GM23248 (cell line): ENCODE data around the gene ZNF229. TPM values are rescaled to one million over a fixed set of nuclear protein-coding genes. Genes with fewer than 3 reads are reported as not detected.
"Not testable (repeated sequence)": the region's sequence is repeated elsewhere in the genome, so short reads cannot be mapped to it uniquely, and the experiment has no call there.

Experiments used
- DNase-seq: peaks from one replicate; pipeline ENCODE4 v3.0.0-alpha.2; 2015
- H2AFZ ChIP-seq: fragments of 200-600 bp; sonication (generic); 2 replicates; pipeline ENCODE4 v1.6.1; 2016; ENCODE audit warnings: antibody characterized with exemption
- H3F3A ChIP-seq: fragments of 200-600 bp; sonication (generic); 2 replicates; pipeline ENCODE4 v1.6.1; 2016; ENCODE audit warnings: mild to moderate bottlenecking, antibody characterized with exemption, mixed run types; ENCODE audit not compliant: insufficient read depth
- H3K27ac ChIP-seq: fragments of 200-600 bp; sonication (generic); 2 replicates; pipeline ENCODE4 v1.5.1; 2016; ENCODE audit warnings: mild to moderate bottlenecking
- H3K27me3 ChIP-seq: fragments of 200-600 bp; sonication (generic); replicated peaks from 2 replicates; pipeline ENCODE4 v1.6.1; 2016; ENCODE audit warnings: mild to moderate bottlenecking; ENCODE audit not compliant: insufficient read depth
- H3K36me3 ChIP-seq: fragments of 200-600 bp; sonication (generic); 2 replicates; pipeline ENCODE4 v1.6.1; 2016; ENCODE audit warnings: low read depth, mild to moderate bottlenecking
- H3K4me1 ChIP-seq: fragments of 200-600 bp; sonication (generic); 2 replicates; pipeline ENCODE4 v1.6.1; 2016; ENCODE audit warnings: mild to moderate bottlenecking; ENCODE audit not compliant: insufficient read depth
- H3K4me2 ChIP-seq: fragments of 200-600 bp; sonication (generic); one replicate; pipeline ENCODE4 v1.6.1; 2016; ENCODE audit warnings: mild to moderate bottlenecking; ENCODE audit not compliant: unreplicated experiment
- H3K4me3 ChIP-seq: fragments of 200-600 bp; sonication (generic); 2 replicates; pipeline ENCODE4 v1.5.1; 2016; ENCODE audit warnings: mild to moderate bottlenecking
- H3K79me2 ChIP-seq: fragments of 200-600 bp; sonication (generic); 2 replicates; pipeline ENCODE4 v1.6.1; 2016; ENCODE audit warnings: mild to moderate bottlenecking; ENCODE audit not compliant: insufficient read depth
- H3K9ac ChIP-seq: fragments of 200-600 bp; sonication (generic); 2 replicates; pipeline ENCODE4 v1.6.1; 2016; ENCODE audit warnings: mild to moderate bottlenecking
- H3K9me2 ChIP-seq: fragments of 200-600 bp; sonication (generic); 2 replicates; pipeline ENCODE4 v1.6.1; 2016; ENCODE audit warnings: mixed run types, mild to moderate bottlenecking, moderate library complexity; ENCODE audit not compliant: insufficient read depth
- H3K9me3 ChIP-seq: fragments of 200-600 bp; sonication (generic); one replicate; pipeline ENCODE4 v1.6.1; 2017; ENCODE audit warnings: low read depth
- H4K20me1 ChIP-seq: fragments of 200-600 bp; sonication (generic); 2 replicates; pipeline ENCODE4 v1.6.0; 2016; ENCODE audit not compliant: insufficient read depth
- EZH2 ChIP-seq: fragments of 200-600 bp; sonication (generic); IDR thresholded peaks from 2 replicates; pipeline ENCODE4 v1.6.1; 2018; ENCODE audit warnings: antibody characterized with exemption, mild to moderate bottlenecking; ENCODE audit not compliant: insufficient read depth, poor library complexity, severe bottlenecking
- EZH2phosphoT487 ChIP-seq: fragments of 200-600 bp; sonication (generic); IDR thresholded peaks from 2 replicates; pipeline ENCODE4 v1.6.1; 2018; ENCODE audit warnings: antibody characterized with exemption, moderate library complexity, mild to moderate bottlenecking, low read depth; ENCODE audit not compliant: insufficient read depth
- WGBS, 2 experiments: methylation state at CpG; one replicate each; pipeline ENCODE4 v1.1.6; 2015 to 2017; ENCODE audit warnings: low lambda C conversion rate in 2 of 2, low coverage in 1 of 2; ENCODE audit errors: missing lambda C conversion rate in 2 of 2; 5-methylcytosine and 5-hydroxymethylcytosine counted together
- in situ Hi-C: fragments of 300-500 bp; cut with MboI; formaldehyde crosslinking; loops from 2 replicates; pipeline ENCODE4 v1.15.0; 2020
- polyA plus RNA-seq: library from polyadenylated mRNA; unstranded; fragments of >200 nt; fragmentation: Nextera tagmentation; extraction: Ambion mirVana; gene quantifications from 2 replicates; pipeline ENCODE4 v1.2.1, GENCODE V29; 2016
- total RNA-seq: library from RNA; depleted of rRNA; stranded (reverse); fragments of >200 nt; shearing (Covaris generic); gene quantifications from 2 replicates; pipeline ENCODE4 v1.2.3, GENCODE V29; 2014; rRNA removed

Gene ZNF229
- total RNA-seq, result 11.7 and 38.2 TPM in 2 replicates
- polyA plus RNA-seq, result 6.1 and 7.7 TPM in 2 replicates

- no peak for TF ChIP-seq EZH2
- TF ChIP-seq EZH2phosphoT487, result no peak
- no peaks in the 10 kb centered on the region for H3K27me3 ChIP-seq
- peak within 1 kb of the TSS; percentile 95 for H2AFZ ChIP-seq
- H3K27ac ChIP-seq, result peak within 1 kb of the TSS; percentile 86
- in situ Hi-C loops, result no loop called here
- H3K79me2 ChIP-seq, result peaks cover 39% of the 10 kb centered on the region
- peak within 1 kb of the TSS; percentile 90 for H3K4me2 ChIP-seq
- peaks cover 13% of the 10 kb centered on the region; the same call in 1 of the 2 replicates for H3K36me3 ChIP-seq
- peak within 1 kb of the TSS; percentile 96 for H3K4me3 ChIP-seq
- DNase-seq, result peak; percentile 98
- H3K9ac ChIP-seq, result peak within 1 kb of the TSS; percentile 96
- H3K4me1 ChIP-seq, result peaks cover 9% of the 10 kb centered on the region; the same call in 1 of the 2 replicates
- H4K20me1 ChIP-seq, result no peaks in the 10 kb centered on the region
- H3K9me3 ChIP-seq, result no peaks in the 10 kb centered on the region
- no peaks in the 10 kb centered on the region for H3K9me2 ChIP-seq
- WGBS, 2 experiments, result 1 to 2% methylated on average over 40 to 45 of the region's 45 CpGs
- H3F3A ChIP-seq, result no peaks in the 10 kb centered on the region
Measured at GRCh38 chr19:44447916-44448674, at the start of gene ZNF229. ZNF229 (minus strand) TSS chr19:44448472; CDS start chr19:44442847, 5,625 bp downstream.

- Histone ChIP-seq H3K27me3 (no peaks in the 10 kb centered on the region), H3F3A (peaks cover 5% of the 10 kb centered on the region; the same call in 1 of the 2 replicates), H3K9me3 (no peaks in the 10 kb centered on the region), H3K27ac (no peak overlapping the region), H3K4me2 (no peak overlapping the region), H3K9ac (no peak overlapping the region), H3K4me3 (no peak overlapping the region), H3K4me1 (no peaks in the 10 kb centered on the region), H3K9me2 (no peaks in the 10 kb centered on the region), H3K36me3 (peaks cover 39% of the 10 kb centered on the region; the same call in 1 of the 2 replicates), H3K79me2 (peaks cover 75% of the 10 kb centered on the region), H4K20me1 (no peaks in the 10 kb centered on the region), H2AFZ (no peak overlapping the region)
- WGBS, 2 experiments, result 94 to 95% methylated on average over 1 of the region's 1 CpG
- DNase-seq, result no peak
- in situ Hi-C loops, result no loop called here
- TF ChIP-seq EZH2 (no peak), EZH2phosphoT487 (no peak)
Measured at GRCh38 chr19:44496711-44497110, 48.4 kb upstream of the ZNF229 start.

GRCh38 chr19:44476559-44477408 lies 28.5 kb upstream of the ZNF229 start:
- H3K36me3 ChIP-seq, result peaks cover 74% of the 10 kb centered on the region
- H3K9me3 ChIP-seq, result peaks cover 33% of the 10 kb centered on the region
- no peak overlapping the region for H3K9ac ChIP-seq
- H3K4me3 ChIP-seq, result 0 out of 2 replicates have a peak overlapping the region, but pooled peaks have one; percentile 19
- H3F3A ChIP-seq, result peaks cover 46% of the 10 kb centered on the region
- H4K20me1 ChIP-seq, result no peaks in the 10 kb centered on the region
- in situ Hi-C loops, result no loop called here
- no peak overlapping the region for H3K4me2 ChIP-seq
- WGBS, 2 experiments, result 98 to 99% methylated on average over 7 of the region's 7 CpGs
- no peak overlapping the region for H2AFZ ChIP-seq
- H3K9me2 ChIP-seq, result no peaks in the 10 kb centered on the region
- H3K27me3 ChIP-seq, result no peaks in the 10 kb centered on the region
- H3K79me2 ChIP-seq, result no peaks in the 10 kb centered on the region
- DNase-seq, result peak; percentile 39
- H3K27ac ChIP-seq, result no peak overlapping the region
- no peak for TF ChIP-seq EZH2
- no peak for TF ChIP-seq EZH2phosphoT487
- H3K4me1 ChIP-seq, result no peaks in the 10 kb centered on the region

- H3K36me3 ChIP-seq, H3K9me3 ChIP-seq, in situ Hi-C loops, H3K79me2 ChIP-seq, H3K4me2 ChIP-seq, H3K27me3 ChIP-seq, H4K20me1 ChIP-seq, H3K9ac ChIP-seq, H3K9me2 ChIP-seq, H3K27ac ChIP-seq, H3K4me3 ChIP-seq, DNase-seq, H3K4me1 ChIP-seq, H3F3A ChIP-seq, H2AFZ ChIP-seq: not testable (repeated sequence)
- WGBS, 2 experiments, result 39 to 43% methylated on average over 5 of the region's 5 CpGs
Measured at GRCh38 chr19:44468730-44469129, 20.5 kb upstream of the ZNF229 start.

- H3K36me3 ChIP-seq, DNase-seq, in situ Hi-C loops: not testable (repeated sequence)
Measured at GRCh38 chr19:44462600-44463286, 14.5 kb upstream of the ZNF229 start.

DNA sequence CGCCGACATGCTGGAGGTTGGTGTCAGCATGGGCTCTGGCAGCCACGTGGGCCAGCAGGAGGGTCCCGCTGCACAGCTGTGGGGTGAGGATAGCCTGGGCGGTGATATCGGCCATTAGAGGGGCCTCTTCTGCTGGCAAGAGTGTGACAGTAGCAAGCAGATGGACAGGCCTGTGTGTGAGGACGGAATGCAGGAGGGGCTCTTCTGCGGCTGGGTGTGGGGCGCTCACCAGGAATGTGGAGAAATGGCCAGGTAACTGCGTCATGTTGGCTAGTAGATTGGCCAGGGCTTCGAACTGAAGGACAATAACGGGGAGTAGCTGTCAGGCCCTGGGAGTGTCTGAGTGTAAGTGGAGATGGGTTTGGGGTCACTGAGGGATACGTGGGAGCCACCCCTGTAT lies 7.7 kb upstream of the ZNF229 start:
- H3F3A ChIP-seq, H3K9me3 ChIP-seq, H3K4me3 ChIP-seq, H3K4me1 ChIP-seq, H3K4me2 ChIP-seq, DNase-seq, H3K36me3 ChIP-seq, in situ Hi-C loops, H3K27ac ChIP-seq, H2AFZ ChIP-seq, H4K20me1 ChIP-seq, H3K9me2 ChIP-seq, H3K27me3 ChIP-seq, H3K9ac ChIP-seq, H3K79me2 ChIP-seq: not testable (repeated sequence)
- 47 to 59% methylated on average over 10 to 11 of the region's 13 CpGs for WGBS, 2 experiments

More at GRCh38 chr19:44462600-44463286, 14.5 kb upstream of the ZNF229 start:
- not testable (repeated sequence) for H3K9me3 ChIP-seq, H3K79me2 ChIP-seq, H3K9ac ChIP-seq, H3F3A ChIP-seq, H3K4me1 ChIP-seq, H3K27me3 ChIP-seq, H2AFZ ChIP-seq, H3K9me2 ChIP-seq, H4K20me1 ChIP-seq, H3K27ac ChIP-seq, H3K4me2 ChIP-seq, H3K4me3 ChIP-seq
- WGBS, 2 experiments, result 2 to 3% methylated on average over 3 of the region's 3 CpGs
